ENCODE data around the gene MAGI2. TPM values are rescaled to one million over a fixed set of nuclear protein-coding genes. Genes with fewer than 3 reads are reported as not detected.

Gene MAGI2
- total RNA-seq, 2 donors from 2014 or later = 10.3 to 19.2 TPM

- WGBS, 2 experiments (ENCODE audit: insufficient coverage in 1 of 2, insufficient read length in 1 of 2) = 75 to 76% methylated on average over 4 to 5 of the region's 5 CpGs
- Mint-ChIP-seq H3K4me1 (peaks cover 11% of the 10 kb centered on the region), H3K27ac (no peak overlapping the region), H3K9me3 (no peaks in the 10 kb centered on the region), H3K4me3 (no peak overlapping the region), H3K27me3 (ENCODE audit: insufficient read depth) (no peaks in the 10 kb centered on the region), H3K36me3 (ENCODE audit: low read depth) (peaks cover 6% of the 10 kb centered on the region)
- no peak for TF ChIP-seq CTCF (conservative IDR thresholded peaks at IDR 0.05)
- peaks cover 3% of the 10 kb centered on the region for H3K36me3 ChIP-seq (ENCODE audit: control insufficient read depth, insufficient read depth, low read length)
- no peaks in the 10 kb centered on the region for H3K27me3 ChIP-seq (ENCODE audit: control insufficient read depth, insufficient read depth, low read length, poor library complexity, severe bottlenecking)
- no peak overlapping the region for H3K4me3 ChIP-seq (ENCODE audit: low read length)
- H3K9ac ChIP-seq (ENCODE audit: extremely low read depth, low read length, poor library complexity, severe bottlenecking) = no peak overlapping the region
- no peaks in the 10 kb centered on the region for H3K9me3 ChIP-seq (ENCODE audit: control insufficient read depth, low read length)
- H3K27ac ChIP-seq (ENCODE audit: low read depth, low read length) = no peak overlapping the region
- H3K4me1 ChIP-seq (ENCODE audit: control insufficient read depth, insufficient read depth, low read length) = no peaks in the 10 kb centered on the region
- no peak for DNase-seq
Observed at GRCh38 chr7:78487464-78487863, 966.0 kb downstream of the MAGI2 start.

- Mint-ChIP-seq H3K27me3 (ENCODE audit: insufficient read depth) (no peaks in the 10 kb centered on the region), H3K36me3 (ENCODE audit: low read depth) (no peaks in the 10 kb centered on the region), H3K27ac (no peak overlapping the region), H3K4me3 (no peak overlapping the region), H3K9me3 (no peaks in the 10 kb centered on the region), H3K4me1 (no peaks in the 10 kb centered on the region)
- no peak for TF ChIP-seq CTCF (conservative IDR thresholded peaks at IDR 0.05)
- 80 to 100% methylated on average over 1 to 2 of the region's 2 CpGs for WGBS, 2 experiments (ENCODE audit: insufficient coverage in 1 of 2, insufficient read length in 1 of 2)
- Histone ChIP-seq H3K27ac (ENCODE audit: low read depth, low read length) (no peak overlapping the region), H3K4me3 (ENCODE audit: low read length) (no peak overlapping the region), H3K9me3 (ENCODE audit: control insufficient read depth, low read length) (no peaks in the 10 kb centered on the region), H3K4me1 (ENCODE audit: control insufficient read depth, insufficient read depth, low read length) (no peaks in the 10 kb centered on the region), H3K9ac (ENCODE audit: extremely low read depth, low read length, poor library complexity, severe bottlenecking) (no peak overlapping the region), H3K27me3 (ENCODE audit: control insufficient read depth, insufficient read depth, low read length, poor library complexity, severe bottlenecking) (no peaks in the 10 kb centered on the region), H3K36me3 (ENCODE audit: control insufficient read depth, insufficient read depth, low read length) (no peaks in the 10 kb centered on the region)
- DNase-seq = no peak
Observed at GRCh38 chr7:78479348-78479747, 974.1 kb downstream of the MAGI2 start.

GRCh38 chr7:78476851-78477405 lies 976.5 kb downstream of the MAGI2 start:
- Histone ChIP-seq H3K4me1 (ENCODE audit: control insufficient read depth, insufficient read depth, low read length) (no peaks in the 10 kb centered on the region), H3K9ac (ENCODE audit: extremely low read depth, low read length, poor library complexity, severe bottlenecking) (no peak overlapping the region), H3K9me3 (ENCODE audit: control insufficient read depth, low read length) (no peaks in the 10 kb centered on the region), H3K36me3 (ENCODE audit: control insufficient read depth, insufficient read depth, low read length) (no peaks in the 10 kb centered on the region), H3K27ac (ENCODE audit: low read depth, low read length) (no peak overlapping the region), H3K27me3 (ENCODE audit: control insufficient read depth, insufficient read depth, low read length, poor library complexity, severe bottlenecking) (no peaks in the 10 kb centered on the region), H3K4me3 (ENCODE audit: low read length) (no peak overlapping the region)
- Mint-ChIP-seq H3K27me3 (ENCODE audit: insufficient read depth) (no peaks in the 10 kb centered on the region), H3K27ac (no peak overlapping the region), H3K9me3 (no peaks in the 10 kb centered on the region), H3K4me1 (peaks cover 3% of the 10 kb centered on the region), H3K36me3 (ENCODE audit: low read depth) (no peaks in the 10 kb centered on the region), H3K4me3 (no peak overlapping the region)
- 80 to 89% methylated on average over 1 to 2 of the region's 2 CpGs for WGBS, 2 experiments (ENCODE audit: insufficient coverage in 1 of 2, insufficient read length in 1 of 2)
- no peak for TF ChIP-seq CTCF (conservative IDR thresholded peaks at IDR 0.05)
- no peak for DNase-seq
